HG03039 (cell line): ENCODE results near the gene CHPT1.
"Not testable (repeated sequence)": the region's sequence is repeated elsewhere in the genome, so short reads cannot be mapped to it uniquely, and the experiment has no call there.

Experiments used
- ATAC-seq: cut with Tn5 transposase; IDR thresholded peaks from one replicate; pipeline ENCODE4 v1.9.1; 2021; ENCODE audit warnings: mild to moderate bottlenecking, moderate library complexity; ENCODE audit not compliant: unreplicated experiment

The CHPT1 gene

DNA sequence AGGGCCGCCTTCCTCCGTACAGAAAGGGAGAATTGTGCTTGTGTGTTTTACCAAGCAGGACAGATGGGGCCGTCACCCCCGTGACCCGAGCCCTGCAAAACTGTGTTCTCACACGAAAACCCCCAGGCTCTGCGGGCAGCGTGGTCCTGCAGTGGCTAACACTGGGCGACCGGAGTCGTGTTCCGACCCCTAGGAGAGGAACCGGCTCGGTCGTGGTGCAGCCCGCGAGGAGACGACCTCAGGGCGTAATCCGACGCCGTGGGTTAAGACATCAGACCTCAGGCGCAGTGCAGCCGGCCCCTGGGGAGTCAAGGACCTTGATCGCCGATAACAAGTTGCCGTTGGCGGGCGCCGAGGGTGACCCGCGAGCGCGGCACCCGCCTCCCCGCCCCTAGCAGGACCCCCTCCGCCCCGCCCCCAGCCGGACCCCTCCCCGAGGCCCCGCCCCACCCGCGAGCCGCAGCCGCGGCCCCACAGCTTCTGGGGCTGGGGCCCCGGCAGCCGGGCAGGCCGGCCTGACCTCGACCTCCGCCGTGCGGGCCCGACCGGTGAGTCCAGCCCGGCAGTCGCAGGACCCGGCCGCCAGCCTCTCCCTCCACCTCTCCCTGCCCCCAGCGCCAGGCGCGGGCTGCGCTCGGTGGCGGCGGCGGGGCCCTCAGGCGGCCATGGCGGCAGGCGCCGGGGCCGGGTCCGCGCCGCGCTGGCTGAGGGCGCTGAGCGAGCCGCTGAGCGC, at the start of gene CHPT1:
CHPT1 (plus strand) TSS at position 444 of the 733 bp plus-strand sequence; CDS start at position 666, 222 bp downstream.
- ATAC-seq: peak; percentile 61

DNA sequence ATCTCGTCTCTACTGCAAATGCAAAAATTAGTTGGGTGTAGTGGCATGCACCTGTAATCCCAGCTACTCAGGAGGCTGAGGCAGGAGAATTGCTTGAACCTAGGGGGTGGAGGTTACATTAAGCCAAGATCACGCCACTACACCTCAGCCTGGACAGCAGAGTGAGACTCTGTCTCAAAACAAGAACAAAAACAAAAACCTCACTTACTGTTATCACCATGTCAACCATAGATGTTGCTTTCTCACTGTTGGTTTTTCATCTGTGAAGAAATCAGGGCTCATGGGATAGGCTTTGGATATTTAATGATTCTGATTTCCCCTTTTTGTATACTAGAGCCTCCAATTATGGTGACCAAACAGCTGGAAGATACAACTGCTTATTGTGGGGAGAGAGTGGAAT, 49.7 kb upstream of the CHPT1 start:
- ATAC-seq: no peak

DNA sequence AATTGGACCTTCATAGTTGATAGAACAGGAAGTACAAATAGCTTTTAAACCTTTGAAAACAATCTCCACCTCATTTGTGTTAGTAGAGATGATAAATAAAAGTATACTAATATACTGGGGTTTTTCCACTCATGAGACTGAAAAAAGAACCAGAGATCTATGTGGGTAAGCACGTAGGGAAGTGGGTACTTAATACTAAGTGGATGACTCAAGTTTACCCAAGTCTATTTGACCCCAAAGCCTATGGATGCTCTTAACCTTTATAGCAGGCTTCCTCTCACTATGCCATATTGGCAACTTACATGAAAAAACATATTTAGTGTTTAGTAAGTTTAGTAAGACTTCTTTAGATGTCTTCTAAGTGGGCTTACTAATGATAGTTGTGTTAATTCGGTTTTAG, 49.2 kb upstream of the CHPT1 start:
- ATAC-seq: no peak

DNA sequence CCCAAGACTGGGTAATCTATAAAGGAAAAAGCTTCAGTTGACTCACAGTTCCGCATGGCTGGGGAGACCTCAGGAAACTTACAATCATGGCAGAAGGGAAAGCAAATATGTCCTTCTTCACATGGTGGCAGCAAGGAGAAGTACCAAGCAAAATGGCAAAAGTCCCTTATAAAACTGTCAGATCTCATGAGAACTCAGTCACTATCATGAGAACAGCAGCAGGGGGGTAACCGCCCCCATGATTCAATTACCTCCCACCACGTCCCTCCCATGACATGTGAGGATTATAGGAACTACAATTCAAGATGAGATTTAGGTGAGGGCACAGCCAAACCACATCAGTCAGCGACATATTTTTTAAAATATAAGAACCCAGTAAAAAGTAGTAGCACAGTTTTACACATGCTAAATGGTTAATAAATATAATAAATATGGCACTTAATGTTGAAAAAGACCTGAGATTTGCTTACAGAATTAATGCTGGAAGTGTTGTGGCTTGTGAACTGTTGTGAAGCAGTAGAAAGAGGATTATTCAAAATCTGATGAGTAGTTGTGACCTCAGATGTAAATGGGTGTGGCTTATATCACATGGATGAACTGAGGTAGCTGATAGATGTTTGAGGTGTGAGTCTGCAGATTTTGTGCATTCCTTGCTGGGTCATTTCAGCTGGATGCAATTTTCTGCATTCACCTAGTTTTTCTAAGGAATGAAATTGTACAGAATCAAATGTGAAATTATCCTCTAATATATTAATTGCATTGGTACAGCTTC, 46.9 kb upstream of the CHPT1 start:
- no peak for ATAC-seq

DNA sequence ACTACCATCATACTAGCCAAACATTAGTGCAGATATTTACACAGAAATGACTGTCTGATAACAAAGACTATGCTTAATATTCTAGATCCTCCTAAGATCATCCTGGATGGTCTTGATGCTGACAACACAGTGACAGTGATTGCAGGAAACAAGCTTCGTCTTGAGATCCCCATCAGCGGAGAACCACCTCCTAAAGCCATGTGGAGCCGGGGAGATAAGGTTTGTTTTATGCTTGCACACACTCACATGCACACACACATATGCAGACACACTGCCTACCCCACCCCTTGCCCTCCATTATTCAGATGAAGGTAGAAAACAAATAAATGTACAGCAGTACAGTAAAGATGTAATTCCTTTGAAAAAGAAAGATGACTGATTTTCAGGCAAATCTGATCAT, 44.4 kb upstream of the CHPT1 start:
- no peak for ATAC-seq

DNA sequence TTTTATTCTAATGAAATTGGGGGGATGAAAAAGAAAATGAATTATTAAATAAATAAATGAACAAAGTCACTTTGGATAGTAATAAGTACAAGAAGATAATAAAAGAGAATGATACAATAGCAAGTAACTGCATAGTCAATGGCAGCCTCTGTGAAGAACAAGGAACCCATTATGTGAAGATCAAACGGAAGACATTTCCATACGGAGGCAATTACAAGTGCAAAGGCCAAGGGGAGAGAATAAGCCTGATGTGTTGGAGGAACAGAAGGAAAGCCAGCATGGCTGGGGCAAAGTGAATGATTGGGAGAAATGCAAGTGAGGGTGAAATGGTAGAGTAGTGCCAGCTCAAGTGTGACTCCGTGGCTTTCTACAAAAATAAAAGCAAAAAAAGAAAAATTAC, 43.9 kb upstream of the CHPT1 start:
- ATAC-seq: no peak

DNA sequence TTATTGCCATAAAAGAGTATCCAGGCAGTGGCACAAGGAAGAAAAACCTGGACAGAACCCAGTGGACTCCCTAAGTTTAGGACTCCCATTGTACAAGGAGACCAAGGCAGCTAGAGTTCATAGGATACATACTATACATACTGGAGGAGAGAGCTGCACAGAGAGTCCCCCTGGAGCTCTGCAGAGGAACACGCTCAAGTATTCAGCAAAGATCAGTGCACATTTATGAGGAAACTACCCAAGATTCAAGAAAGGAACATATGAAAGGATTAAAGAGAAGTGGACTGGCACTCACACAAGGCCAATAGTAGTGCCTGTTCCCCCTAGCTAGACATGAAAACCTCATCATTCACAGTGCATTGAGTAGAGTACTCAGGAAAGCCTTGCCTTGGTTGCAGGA, 43.0 kb upstream of the CHPT1 start:
- no peak for ATAC-seq

DNA sequence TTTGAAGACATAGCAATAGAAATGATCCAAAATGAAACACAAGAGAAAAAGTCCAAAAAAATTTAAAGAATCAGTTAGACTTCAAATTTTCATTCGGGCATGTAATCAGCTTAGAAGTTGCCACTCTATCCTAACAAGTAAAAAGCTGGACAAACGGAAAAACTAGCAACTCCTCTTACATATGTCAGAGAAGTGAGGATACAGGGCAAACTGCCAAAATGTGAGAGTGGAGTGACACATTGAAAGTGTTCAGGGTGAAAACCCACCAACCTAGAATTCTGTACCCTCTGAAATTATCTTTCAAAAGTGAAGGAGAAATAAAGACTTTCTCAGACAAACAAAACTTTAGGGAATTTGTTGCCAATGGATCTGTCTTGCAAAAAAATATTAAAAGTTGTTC, 42.0 kb upstream of the CHPT1 start:
- no peak for ATAC-seq

DNA sequence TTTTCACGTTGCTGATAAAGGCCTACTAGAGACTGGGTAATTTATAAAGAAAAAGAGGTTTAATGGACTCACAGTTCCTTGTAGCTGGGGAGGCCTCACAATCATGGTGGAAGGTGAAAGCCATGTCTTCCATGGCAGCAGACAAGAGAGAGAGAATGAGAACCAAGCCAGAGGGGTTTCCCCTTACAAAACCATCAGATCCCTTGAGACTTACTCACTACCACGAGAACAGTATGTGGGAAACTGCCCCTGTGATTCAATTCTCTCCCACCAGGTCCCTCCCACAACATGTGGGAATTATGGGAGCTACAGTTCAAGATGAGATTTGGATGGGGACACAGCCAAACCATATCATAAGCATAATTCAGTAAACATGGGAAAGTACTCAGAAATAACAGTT, 36.8 kb upstream of the CHPT1 start:
- ATAC-seq: not testable (repeated sequence)

DNA sequence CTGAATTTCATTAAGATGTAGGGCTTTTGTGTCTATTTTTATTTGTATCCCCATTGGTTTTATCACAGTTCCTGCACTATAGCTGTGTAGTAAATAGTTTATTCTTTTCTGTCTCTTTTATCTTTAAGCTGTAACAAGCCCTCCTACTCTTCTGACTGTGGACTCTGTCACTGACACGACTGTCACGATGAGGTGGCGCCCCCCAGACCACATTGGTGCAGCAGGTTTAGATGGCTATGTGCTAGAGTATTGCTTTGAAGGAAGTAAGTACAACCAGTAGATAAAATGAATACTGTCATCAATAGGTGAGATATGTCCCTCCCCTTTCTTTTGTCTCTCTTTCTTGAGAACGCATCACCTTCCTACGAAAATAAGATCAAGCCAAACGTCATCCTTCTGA, 34.1 kb upstream of the CHPT1 start:
- ATAC-seq: no peak

DNA sequence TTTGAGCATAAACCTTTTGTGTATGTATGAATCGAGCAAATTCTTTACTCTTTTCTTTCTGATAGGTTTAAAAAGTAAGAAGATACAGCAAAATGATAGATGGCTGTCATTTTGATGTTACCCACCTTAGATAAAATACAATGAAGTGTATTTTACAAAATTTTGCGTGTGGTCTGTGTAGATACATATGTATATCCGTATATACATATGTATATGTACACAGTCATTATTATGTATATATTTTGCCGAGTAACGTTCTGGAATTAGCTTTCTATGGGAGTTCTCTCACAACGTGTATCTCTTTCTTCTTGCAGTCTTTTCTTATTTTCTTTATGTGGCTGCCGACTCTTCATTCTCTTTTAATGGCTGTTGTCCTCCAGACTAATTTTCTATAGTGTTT, 32.4 kb upstream of the CHPT1 start:
- ATAC-seq: no peak

DNA sequence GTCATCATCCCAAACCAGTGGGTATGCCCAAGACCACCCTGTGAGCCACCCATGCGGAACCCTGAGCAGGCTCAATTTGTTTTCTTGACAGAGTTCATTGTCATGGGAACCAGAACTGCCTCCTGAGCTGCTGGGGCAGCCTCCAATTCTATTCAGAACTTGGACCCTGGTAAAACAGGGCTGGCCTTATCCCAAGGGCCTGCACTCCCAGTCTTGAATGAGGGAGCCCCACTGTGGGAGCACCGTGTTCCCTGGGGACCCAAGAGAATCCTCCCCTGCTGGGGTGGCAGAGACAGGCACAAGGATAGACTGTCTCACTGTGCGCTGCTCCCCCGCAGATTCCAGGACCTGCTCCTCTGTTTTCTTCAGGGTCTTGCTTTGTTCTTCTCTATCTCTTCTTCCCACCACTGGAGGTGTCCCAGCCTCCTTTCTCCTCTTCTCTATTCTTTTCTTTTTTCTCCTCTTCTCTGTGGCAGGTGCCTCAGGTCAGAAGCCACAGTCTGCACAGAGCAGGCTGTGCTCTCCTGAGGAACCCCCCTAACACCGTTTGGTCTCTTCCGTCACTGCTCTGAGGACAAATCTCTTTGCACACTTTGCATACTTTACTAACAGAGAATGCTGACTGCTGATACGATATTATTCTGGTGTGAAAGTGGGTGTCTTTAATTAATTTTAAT, 31.2 kb upstream of the CHPT1 start:
- no peak for ATAC-seq

DNA sequence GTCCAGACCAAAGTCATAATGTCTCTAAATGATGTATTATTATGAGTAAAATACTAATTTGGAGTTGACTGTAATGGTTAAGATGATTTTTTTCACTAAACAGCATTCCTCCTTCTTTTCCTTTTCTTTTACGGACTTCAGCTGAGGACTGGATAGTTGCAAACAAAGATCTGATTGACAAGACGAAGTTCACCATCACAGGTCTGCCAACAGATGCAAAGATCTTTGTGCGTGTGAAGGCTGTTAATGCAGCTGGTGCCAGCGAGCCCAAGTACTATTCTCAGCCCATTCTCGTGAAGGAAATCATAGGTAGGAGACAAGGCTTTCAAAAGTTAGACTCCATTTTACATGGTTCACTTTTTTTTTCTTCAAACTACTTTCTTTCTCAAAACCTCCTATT, 29.8 kb upstream of the CHPT1 start:
- no peak for ATAC-seq

DNA sequence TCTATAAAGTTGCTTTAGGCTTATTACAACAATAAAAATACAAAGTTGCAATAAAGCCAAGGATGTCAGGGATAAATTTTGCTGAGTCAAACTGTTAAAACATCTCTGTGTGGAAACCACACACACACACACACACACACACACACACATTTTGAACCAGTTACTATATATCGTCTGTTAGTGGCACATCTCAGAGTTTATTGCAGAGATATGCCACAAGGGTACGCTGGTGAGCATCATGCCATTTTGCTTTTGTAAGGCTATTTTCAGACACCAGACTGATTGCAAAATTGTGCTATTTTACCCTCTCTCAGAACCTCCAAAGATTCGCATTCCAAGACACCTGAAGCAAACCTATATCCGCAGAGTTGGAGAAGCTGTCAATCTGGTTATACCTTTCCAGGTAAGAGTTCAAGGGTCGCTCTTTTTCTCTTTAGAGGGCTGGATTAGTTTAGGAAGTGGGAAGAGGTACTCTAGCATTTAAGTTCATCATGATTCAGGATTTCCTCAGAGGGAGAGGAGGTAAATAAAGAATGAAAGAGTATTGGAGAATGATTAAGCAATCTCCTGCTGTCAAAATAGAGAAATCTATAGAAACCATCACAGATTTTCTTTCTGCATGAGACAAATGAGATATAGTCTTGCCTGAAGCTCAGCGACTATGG, 27.3 kb upstream of the CHPT1 start:
- no peak for ATAC-seq

DNA sequence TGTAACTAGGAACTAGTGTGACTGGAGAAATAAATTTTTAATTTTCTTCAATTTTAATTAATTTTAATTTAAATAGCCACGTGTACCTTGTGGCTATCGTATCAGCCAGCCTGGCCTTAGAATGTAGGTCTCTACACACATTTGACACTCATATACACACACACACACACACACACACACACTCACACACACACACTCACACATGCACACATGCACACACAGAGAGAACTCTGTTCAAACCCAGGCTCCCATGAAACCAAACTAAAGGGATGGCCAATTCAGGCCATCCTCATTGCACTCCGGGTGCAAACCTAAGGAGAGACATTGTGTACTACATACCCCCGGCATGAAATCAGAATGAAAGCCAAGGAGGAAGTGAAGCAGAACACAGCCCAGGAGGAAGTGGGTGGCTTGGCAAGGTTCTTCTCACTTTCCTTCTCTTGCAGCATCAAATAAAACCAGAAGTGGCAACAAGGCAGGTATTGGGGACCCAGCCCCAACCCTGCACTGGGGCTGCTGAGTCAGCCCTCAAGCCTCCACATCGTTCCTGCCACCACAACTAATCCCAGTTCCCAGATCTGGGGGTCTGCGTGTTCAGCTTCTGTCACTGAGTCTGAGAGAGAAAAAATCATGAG, 26.2 kb upstream of the CHPT1 start:
- ATAC-seq: peak; percentile 75

DNA sequence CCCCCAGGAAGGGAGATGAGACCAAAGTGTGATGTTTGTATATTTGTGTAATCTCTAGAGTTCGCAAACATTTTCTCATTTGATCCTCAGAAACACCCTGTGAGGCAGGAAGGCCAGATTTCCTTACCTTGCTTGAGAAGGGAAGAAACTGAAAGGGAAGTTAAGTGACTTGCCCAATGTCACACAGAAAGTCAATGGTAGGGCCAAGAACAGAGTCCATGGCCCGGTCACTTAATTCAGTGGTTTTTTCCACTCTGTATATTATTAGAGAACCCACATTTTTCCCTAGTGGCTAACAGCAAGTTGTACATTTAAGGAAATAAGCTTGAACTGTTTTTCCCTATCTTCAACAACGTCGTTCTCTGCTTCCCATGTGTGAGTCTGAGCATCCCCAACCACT, 25.6 kb upstream of the CHPT1 start:
- ATAC-seq: no peak

DNA sequence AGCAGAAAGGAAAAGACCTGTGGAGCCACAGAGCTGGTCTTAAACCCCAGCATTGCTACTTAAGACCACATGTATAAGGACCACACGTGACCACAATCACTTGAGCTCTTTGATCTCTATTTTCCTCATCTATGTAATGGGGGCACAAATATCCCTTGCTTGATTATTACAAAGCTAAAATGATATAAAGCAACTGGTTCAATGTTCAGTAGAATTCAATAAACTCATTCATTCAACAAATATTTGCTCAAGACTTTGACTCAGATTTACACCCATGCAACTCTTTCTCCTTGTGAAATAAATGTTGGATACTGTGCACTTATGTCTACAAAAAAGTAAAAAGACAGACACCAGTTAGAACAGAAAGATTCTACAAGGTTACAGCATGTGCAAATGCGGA, 21.9 kb upstream of the CHPT1 start:
- no peak for ATAC-seq

DNA sequence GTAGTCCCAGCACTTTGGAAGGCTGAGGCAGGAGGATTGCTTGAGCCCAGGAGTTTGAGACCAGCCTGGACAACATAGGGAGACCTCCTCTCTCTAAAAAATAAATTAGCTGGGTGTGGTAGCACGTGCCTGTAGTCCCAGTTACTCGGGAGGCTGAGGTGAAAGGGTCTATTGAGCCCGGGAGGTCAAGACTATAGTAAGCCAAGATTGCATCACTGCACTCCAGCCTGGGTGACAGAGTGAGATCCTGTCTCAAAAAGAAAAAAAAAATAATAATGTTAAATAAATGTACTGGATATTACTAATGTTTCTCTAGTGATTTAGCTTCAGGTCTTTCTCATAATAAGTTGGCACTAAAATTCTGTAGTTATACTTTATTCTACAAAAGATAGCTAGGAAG, 20.9 kb upstream of the CHPT1 start:
- not testable (repeated sequence) for ATAC-seq

DNA sequence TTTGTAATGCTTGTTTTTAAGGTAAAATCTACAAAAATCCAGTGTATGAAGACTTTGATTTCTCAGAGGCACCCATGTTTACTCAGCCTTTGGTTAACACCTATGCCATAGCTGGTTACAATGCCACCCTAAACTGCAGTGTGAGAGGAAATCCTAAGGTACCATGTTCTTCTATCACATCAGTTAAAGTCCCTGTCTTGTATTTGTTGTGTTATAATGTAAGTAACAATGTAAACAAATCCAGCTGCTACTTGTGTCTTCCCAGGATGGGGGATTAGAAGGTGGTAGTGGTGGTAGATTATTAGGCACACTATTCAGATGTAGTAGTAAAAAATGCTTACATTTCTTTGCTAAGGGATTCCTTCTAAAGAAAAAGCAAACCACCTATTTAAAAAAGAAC, 19.4 kb upstream of the CHPT1 start:
- ATAC-seq: no peak

DNA sequence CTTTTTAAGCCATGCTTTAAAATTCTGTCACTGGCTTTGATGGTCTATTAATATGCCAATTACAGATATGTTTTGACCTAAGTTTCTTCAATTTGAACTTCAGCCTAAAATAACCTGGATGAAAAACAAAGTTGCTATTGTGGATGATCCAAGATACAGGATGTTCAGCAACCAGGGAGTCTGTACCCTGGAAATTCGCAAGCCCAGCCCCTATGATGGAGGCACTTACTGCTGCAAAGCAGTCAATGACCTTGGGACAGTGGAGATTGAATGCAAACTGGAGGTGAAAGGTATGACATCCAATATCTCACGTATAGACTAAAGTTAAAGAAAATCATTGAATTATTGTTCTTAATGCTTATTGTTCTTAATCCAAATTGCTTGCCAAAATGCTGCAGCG, 17.2 kb upstream of the CHPT1 start:
- no peak for ATAC-seq

DNA sequence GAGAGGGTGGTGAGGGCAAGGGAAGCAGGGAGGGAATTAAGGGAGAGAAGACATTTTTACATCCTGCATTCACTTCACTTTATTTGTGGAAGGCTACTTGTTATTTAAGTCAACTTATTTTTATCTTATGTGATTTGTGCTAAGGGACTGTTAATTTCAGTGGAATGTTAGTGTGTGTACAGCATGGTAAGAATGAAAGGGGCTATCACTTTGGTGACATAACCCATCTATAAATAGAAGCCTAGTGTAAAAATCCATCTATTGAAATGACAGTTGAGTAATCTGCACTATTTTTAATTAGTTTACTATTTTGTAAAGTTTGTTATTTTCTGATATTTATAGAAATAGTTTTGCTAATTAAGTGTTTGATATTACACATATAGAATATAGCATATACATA, 16.8 kb upstream of the CHPT1 start:
- no peak for ATAC-seq
